ENCODE measurements around the gene ACE.

DNA sequence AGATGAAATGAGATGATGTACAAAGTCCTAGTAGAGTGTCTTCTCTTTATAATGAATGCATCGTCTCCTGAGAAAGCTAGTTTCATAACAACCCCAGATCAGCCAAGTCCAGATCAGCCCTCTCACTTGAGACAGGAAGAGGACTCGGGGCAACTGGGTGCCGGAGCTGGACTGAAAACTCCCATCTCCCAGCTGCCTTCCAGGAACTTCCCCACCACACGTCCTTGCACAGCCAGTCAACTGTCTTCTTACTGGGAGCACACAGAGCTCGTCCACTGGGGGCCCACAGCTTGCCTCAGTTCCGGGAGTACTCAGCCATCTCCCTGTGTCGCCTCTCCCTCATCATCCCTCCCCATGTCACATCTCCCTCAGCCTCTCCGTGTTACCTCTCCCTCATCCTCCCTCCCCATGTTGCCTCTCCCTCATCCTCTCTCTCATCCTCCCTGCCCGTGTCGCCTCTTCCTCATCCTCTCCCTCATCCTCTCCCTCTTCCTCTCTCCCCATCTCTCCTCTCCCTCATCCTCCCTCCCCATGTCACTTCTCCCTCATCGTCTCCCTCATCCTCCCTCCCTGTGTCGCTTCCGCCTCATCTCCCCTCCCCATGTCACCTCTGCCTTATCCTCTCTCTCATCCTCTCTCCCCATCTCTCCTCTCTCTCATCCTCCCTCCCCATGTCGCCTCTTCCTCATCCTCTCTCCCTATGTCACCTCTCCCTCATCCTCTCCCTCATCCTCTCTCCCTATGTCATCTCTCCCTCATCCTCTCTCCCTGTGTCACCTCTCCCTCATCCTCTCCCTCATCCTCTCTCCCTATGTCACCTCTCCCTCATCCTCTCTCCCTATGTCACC lies 23.9 kb downstream of the ACE start:
- TF ChIP-seq CTCF (IDR thresholded peaks at IDR 0.05; ENCODE audit: insufficient read depth, low read depth, low read length) (no peak), EZH2 (IDR thresholded peaks at IDR 0.05; ENCODE audit: insufficient read depth, low read length) (no peak)

Measured in astrocyte (in vitro differentiated cells and primary cell).